Liver (tissue), 3 donors: ENCODE results near the gene NXN.

Experiments
- GABPA ChIP-seq, 2 donors: IDR thresholded peaks in 1 of 2; conservative IDR thresholded peaks in 1 of 2; 2 replicates each; pipeline ENCODE4 v1.6.1; 2016; ENCODE audit warnings: antibody characterized with exemption in 2 of 2, mild to moderate bottlenecking in 1 of 2, moderate library complexity in 1 of 2
- HNF4G ChIP-seq: IDR thresholded peaks from 2 replicates; pipeline ENCODE4 v1.6.1; 2016; ENCODE audit warnings: antibody characterized with exemption
- RAD21 ChIP-seq, 2 donors: IDR thresholded peaks; 2 replicates each; pipeline ENCODE4 v1.6.1; 2016; ENCODE audit warnings: antibody characterized with exemption in 2 of 2, mild to moderate bottlenecking in 2 of 2
- TAF1 ChIP-seq: conservative IDR thresholded peaks from 2 replicates; pipeline ENCODE4 v1.6.1; 2016; ENCODE audit warnings: antibody characterized with exemption, mild to moderate bottlenecking
- TF ChIP-seq, protein P1 (sequence below): fragments of 150-350 bp; IDR thresholded peaks from 2 replicates; pipeline ENCODE4 v1.5.1; 2017; ENCODE audit warnings: improper control_type of control experiment, low read depth, low read length; ENCODE audit not compliant: missing input control
- TF ChIP-seq, protein P2 (sequence below): IDR thresholded peaks from 2 replicates; pipeline ENCODE4 v1.6.1; 2016; ENCODE audit warnings: antibody characterized with exemption
- donor health status: healthy.
- donor health status: healthy.

DNA sequence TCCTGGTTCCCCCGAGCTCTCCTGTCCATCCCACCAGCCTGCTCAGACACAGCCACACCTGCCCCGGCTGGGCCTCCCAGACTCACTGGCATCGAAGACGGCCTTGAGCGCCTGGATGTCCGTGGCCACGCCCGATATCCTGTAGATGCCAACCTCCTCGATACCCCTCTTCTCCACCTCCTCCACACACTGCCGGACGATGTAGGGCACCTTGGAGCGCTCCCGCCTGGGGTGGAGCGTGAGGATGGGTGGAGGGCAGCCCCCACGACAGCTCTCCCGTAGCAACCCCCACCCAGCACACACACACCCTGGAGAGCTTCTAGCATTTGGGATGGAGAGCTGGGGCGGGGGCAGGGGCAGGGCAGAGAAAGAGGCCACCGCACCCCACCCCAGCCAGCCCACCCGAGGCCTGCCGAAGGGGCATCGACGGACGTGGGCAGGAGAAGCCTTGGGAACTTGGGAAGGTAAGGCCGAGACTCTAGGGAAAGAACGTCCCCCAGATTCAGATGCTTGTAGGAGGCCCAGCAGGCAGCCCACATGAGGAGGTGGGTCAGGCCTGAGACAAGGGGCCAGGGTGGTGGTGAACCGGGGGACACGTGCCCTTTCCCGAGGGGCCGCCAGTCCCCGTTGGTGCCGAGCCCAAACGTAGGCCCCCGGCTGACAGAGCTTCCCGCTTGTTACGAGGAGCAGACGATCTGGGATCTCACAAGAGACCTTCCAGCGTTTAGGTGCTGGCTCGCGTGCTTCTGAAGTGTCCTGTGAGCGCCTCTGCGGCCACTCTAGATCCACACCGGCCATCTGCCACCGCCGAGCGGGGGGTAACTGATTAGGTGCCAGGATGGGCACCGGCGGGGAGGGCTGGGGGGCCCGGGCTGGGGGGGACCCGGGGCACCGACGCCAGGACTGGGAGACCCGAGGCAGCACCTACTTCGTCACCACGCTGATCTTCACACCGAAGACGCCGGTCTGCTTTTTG lies 32.5 kb upstream of the NXN start:
- TF ChIP-seq, protein P1, sequence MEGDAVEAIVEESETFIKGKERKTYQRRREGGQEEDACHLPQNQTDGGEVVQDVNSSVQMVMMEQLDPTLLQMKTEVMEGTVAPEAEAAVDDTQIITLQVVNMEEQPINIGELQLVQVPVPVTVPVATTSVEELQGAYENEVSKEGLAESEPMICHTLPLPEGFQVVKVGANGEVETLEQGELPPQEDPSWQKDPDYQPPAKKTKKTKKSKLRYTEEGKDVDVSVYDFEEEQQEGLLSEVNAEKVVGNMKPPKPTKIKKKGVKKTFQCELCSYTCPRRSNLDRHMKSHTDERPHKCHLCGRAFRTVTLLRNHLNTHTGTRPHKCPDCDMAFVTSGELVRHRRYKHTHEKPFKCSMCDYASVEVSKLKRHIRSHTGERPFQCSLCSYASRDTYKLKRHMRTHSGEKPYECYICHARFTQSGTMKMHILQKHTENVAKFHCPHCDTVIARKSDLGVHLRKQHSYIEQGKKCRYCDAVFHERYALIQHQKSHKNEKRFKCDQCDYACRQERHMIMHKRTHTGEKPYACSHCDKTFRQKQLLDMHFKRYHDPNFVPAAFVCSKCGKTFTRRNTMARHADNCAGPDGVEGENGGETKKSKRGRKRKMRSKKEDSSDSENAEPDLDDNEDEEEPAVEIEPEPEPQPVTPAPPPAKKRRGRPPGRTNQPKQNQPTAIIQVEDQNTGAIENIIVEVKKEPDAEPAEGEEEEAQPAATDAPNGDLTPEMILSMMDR = no peak
- no peak for TF ChIP-seq RAD21 (IDR thresholded peaks at IDR 0.05)
- TF ChIP-seq HNF4G = no peak
- TF ChIP-seq, protein P2, sequence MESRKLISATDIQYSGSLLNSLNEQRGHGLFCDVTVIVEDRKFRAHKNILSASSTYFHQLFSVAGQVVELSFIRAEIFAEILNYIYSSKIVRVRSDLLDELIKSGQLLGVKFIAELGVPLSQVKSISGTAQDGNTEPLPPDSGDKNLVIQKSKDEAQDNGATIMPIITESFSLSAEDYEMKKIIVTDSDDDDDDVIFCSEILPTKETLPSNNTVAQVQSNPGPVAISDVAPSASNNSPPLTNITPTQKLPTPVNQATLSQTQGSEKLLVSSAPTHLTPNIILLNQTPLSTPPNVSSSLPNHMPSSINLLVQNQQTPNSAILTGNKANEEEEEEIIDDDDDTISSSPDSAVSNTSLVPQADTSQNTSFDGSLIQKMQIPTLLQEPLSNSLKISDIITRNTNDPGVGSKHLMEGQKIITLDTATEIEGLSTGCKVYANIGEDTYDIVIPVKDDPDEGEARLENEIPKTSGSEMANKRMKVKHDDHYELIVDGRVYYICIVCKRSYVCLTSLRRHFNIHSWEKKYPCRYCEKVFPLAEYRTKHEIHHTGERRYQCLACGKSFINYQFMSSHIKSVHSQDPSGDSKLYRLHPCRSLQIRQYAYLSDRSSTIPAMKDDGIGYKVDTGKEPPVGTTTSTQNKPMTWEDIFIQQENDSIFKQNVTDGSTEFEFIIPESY = no peak
- no peak for TF ChIP-seq TAF1
- no peak for TF ChIP-seq GABPA (IDR thresholded peaks at IDR 0.05 in 1 of 2, conservative IDR thresholded peaks at IDR 0.05 in 1 of 2)
